22Rv1 (cell line): Measurements from ENCODE around the gene SGSM2.

Experiments
- H3K27ac ChIP-seq: fragments of 450-650 bp; 2 replicates; pipeline ENCODE4 v1.5.1; 2017
- CTCF ChIP-seq: fragments of 450-650 bp; IDR thresholded peaks from 2 replicates; pipeline ENCODE4 v1.5.1; 2017; ENCODE audit warnings: mild to moderate bottlenecking
- ZFX ChIP-seq: fragments of 450-650 bp; IDR thresholded peaks from 2 replicates; pipeline ENCODE4 v1.6.1; 2017; ENCODE audit warnings: antibody characterized with exemption, borderline replicate concordance

The SGSM2 gene

GRCh38 chr17:2387086-2388019 is 50.1 kb downstream of the SGSM2 start:
- H3K27ac ChIP-seq = no peak overlapping the region
- TF ChIP-seq ZFX = no peak
- TF ChIP-seq CTCF = no peak

GRCh38 chr17:2388020-2388682 is 50.9 kb downstream of the SGSM2 start:
- H3K27ac ChIP-seq = no peak overlapping the region
- no peak for TF ChIP-seq CTCF

GRCh38 chr17:2388683-2389055 is 51.4 kb downstream of the SGSM2 start:
- no peak for TF ChIP-seq CTCF
- TF ChIP-seq ZFX = no peak
- H3K27ac ChIP-seq = no peak overlapping the region

- TF ChIP-seq ZFX (no peak), CTCF (no peak)
- no peak overlapping the region for H3K27ac ChIP-seq
These were observed 53.0 kb downstream of the SGSM2 start for GRCh38 chr17:2390199-2390836.

- peak overlapping the region; percentile 98 for H3K27ac ChIP-seq
- no peak for TF ChIP-seq ZFX
- TF ChIP-seq CTCF = no peak
These were observed 54.4 kb downstream of the SGSM2 start for GRCh38 chr17:2391597-2392251.

GRCh38 chr17:2392252-2393173 is 55.2 kb downstream of the SGSM2 start:
- H3K27ac ChIP-seq = peak overlapping the region; percentile 98
- TF ChIP-seq ZFX (no peak), CTCF (0 out of 2 replicates have a peak, but pooled peaks have one; percentile 4)
